ENCODE results near the gene MTCL1. TPM values are rescaled to one million over a fixed set of nuclear protein-coding genes. Genes with fewer than 3 reads are reported as not detected.

The MTCL1 gene
- 48.7 and 50.3 TPM in 2 replicates for total RNA-seq (ENCODE audit: low replicate concordance)
- long read RNA-seq, partial matches to known transcripts: 16 of 21 reads
- long read RNA-seq, other reads (novel, unspliced or antisense): 3 of 21 reads

DNA sequence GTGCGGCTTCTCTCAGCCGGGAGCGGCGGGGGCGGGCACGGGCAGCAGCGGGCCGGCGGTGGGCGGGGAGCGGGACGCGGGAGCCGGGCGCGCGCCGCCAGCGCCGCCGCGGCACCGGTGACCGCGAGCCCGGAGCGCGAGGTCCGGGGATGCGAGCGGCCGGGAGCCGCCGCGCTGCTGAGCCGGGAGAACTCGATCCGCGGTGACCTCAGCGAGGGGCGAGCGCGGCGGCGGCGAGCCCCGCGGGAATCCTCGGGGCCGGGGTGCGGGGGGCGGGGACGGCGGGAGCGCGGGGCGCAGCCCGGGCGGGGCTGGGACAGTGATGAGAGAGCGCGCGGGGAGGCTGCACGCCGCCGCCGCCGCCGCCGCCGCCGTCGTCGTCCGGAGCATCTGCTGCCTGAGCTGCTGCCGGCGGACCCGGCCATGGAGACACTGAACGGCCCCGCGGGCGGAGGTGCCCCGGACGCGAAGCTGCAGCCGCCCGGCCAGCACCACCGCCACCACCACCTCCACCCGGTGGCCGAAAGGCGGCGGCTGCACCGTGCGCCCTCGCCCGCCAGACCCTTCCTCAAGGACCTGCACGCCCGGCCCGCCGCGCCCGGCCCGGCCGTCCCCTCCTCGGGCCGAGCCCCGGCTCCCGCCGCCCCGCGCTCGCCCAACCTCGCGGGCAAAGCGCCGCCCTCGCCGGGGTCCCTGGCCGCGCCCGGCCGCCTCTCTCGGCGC, at the start of gene MTCL1:
TSS of gene MTCL1 (plus strand) at position 319 of the 723 bp plus-strand sequence. CDS start at position 424, 105 bp downstream.
- peaks cover 24% of the 10 kb centered on the region for H3K4me1 Mint-ChIP-seq (ENCODE audit: unreplicated experiment)
- H3K9me3 Mint-ChIP-seq: no peaks in the 10 kb centered on the region
- peak within 1 kb of the TSS; percentile 92 for H3K4me3 Mint-ChIP-seq
- TF ChIP-seq, protein P1, sequence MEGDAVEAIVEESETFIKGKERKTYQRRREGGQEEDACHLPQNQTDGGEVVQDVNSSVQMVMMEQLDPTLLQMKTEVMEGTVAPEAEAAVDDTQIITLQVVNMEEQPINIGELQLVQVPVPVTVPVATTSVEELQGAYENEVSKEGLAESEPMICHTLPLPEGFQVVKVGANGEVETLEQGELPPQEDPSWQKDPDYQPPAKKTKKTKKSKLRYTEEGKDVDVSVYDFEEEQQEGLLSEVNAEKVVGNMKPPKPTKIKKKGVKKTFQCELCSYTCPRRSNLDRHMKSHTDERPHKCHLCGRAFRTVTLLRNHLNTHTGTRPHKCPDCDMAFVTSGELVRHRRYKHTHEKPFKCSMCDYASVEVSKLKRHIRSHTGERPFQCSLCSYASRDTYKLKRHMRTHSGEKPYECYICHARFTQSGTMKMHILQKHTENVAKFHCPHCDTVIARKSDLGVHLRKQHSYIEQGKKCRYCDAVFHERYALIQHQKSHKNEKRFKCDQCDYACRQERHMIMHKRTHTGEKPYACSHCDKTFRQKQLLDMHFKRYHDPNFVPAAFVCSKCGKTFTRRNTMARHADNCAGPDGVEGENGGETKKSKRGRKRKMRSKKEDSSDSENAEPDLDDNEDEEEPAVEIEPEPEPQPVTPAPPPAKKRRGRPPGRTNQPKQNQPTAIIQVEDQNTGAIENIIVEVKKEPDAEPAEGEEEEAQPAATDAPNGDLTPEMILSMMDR (conservative IDR thresholded peaks at IDR 0.05): peak; percentile 17
- peak within 1 kb of the TSS; percentile 84 for H3K27ac Mint-ChIP-seq
- H3K27me3 Mint-ChIP-seq: peaks cover 12% of the 10 kb centered on the region
- no peak for DNase-seq (ENCODE audit: extremely low spot score, unreplicated experiment)
- H3K36me3 Mint-ChIP-seq: peaks cover 16% of the 10 kb centered on the region

DNA sequence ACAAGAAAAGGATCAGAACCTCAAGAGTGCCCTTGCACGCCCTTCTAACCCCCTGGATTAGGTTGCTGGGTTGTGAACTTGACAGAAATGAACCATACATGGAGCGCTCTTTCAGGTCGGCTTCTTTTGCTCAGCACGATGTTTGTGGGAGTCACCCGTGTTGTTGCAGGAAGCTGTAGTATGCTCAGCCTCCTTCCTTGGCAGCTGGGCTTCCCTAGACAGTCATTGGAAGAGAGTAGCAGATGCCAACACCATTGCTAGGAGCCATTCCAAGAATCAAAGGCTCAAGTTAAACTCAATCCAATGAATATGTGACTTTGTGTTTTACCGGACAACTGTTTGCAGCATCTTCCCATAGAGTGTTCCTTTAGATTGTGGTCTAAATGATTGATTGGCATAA, 49.1 kb upstream of the MTCL1 start:
- peaks cover 18% of the 10 kb centered on the region for H3K4me1 Mint-ChIP-seq (ENCODE audit: unreplicated experiment)
- no peaks in the 10 kb centered on the region for H3K9me3 Mint-ChIP-seq
- no peaks in the 10 kb centered on the region for H3K36me3 Mint-ChIP-seq
- H3K27ac Mint-ChIP-seq: no peak overlapping the region
- no peak for DNase-seq (ENCODE audit: extremely low spot score, unreplicated experiment)
- H3K27me3 Mint-ChIP-seq: no peaks in the 10 kb centered on the region
- no peak overlapping the region for H3K4me3 Mint-ChIP-seq
- TF ChIP-seq, protein P1 (conservative IDR thresholded peaks at IDR 0.05): no peak

DNA sequence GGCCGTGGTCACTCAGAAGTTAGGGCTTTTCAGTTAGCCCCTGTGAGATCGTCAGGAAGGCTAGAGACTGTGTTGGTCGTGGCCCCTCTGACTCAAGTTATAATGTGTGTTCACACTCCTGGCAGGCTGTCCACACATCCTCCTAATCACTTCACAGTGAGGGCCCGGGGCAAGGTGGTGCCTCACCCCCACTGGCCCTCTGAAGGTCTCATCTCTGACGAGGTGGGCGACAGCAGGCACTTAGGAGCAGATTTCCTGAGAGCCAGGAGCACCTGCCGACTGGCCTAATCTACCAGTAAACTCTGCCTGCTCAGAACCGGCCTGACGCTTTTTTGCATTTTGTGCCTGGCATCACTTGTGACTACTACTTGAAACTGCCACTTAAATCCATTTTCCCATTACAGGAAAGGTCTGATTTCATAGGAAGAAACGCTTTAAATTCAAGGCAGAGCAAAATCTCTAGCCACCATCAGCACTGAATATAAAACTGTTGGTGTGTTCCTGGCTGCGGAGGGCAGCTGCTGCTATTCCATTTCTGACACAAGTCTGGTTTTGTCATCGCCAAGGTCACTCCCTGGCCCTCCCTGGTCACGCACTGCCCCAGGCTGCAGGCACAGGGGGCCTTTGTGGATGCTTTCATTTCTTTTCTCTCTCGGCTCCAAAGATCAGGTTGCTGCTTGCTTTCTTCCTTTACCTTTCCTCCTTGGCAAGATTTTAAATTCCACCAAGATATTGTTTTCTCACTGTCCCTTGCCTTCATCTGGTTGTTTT, 48.1 kb upstream of the MTCL1 start:
- H3K9me3 Mint-ChIP-seq: no peaks in the 10 kb centered on the region
- H3K4me1 Mint-ChIP-seq (ENCODE audit: unreplicated experiment): peaks cover 26% of the 10 kb centered on the region
- DNase-seq (ENCODE audit: extremely low spot score, unreplicated experiment): no peak
- H3K36me3 Mint-ChIP-seq: no peaks in the 10 kb centered on the region
- H3K4me3 Mint-ChIP-seq: no peak overlapping the region
- H3K27me3 Mint-ChIP-seq: peaks cover 3% of the 10 kb centered on the region
- TF ChIP-seq, protein P1 (conservative IDR thresholded peaks at IDR 0.05): no peak
- H3K27ac Mint-ChIP-seq: no peak overlapping the region

DNA sequence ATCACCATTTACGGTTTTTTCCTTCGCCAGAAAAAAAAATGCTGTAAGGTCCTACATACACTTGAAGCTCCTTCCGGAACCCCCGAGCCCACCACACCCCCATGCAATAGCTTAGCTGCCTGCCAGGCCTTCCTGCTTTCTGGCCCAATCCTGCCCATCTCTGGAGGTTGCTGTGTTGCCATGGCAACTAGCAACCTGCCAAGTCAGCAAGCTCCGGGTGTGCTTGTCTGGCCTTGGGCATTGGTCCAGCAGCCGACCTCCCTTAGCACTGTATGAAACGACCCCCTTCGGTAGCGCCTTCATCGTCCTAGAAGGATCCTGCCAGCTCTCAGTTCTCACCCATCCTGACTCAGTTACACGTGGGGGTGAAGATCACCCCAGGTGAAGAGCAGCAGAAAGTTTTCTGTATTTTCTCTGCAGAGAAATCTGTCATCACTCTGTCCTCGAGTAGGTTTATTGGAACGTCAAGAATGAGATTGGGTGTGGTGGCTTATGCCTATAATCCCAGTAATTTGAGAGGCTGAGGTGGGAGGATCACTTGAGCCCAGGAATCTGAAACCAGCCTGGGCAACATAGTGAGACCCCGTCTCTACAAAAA, 47.4 kb upstream of the MTCL1 start:
- peak overlapping the region; percentile 44 for H3K27ac Mint-ChIP-seq
- DNase-seq (ENCODE audit: extremely low spot score, unreplicated experiment): no peak
- TF ChIP-seq, protein P1 (conservative IDR thresholded peaks at IDR 0.05): no peak
- peaks cover 3% of the 10 kb centered on the region for H3K27me3 Mint-ChIP-seq
- no peaks in the 10 kb centered on the region for H3K36me3 Mint-ChIP-seq
- H3K4me3 Mint-ChIP-seq: no peak overlapping the region
- no peaks in the 10 kb centered on the region for H3K9me3 Mint-ChIP-seq
- peaks cover 28% of the 10 kb centered on the region for H3K4me1 Mint-ChIP-seq (ENCODE audit: unreplicated experiment)

DNA sequence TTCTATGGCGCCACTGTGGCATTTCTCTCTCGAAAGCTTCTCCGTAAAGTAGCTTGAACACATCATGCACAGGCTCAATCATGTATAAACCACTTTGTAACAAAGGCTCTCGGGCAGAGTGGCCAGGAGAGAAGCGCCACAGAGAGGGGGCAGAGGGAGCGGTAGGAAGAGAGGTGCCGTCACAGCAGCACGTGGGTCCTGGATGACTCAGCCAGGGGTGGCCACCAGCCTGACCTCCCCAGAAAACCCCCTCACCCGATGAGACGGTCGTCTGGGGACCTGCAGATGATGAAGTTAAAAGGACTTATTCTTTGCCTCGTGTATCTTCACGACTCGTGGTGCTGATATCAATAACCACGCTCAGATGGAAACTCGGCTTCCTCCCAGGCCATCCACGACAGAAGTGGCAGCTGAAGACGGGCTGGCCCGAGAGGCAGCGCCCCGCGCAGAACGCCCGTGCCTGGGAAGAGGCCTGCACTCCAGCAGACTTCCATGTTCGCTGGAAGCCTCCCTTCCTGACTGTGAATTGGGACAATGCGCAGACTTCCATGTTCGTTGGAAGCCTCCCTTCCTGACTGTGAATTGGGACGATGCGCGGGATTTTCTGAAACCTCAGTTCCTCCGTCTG, 46.4 kb upstream of the MTCL1 start:
- H3K27ac Mint-ChIP-seq: peak overlapping the region; percentile 55
- H3K4me1 Mint-ChIP-seq (ENCODE audit: unreplicated experiment): peaks cover 30% of the 10 kb centered on the region
- DNase-seq (ENCODE audit: extremely low spot score, unreplicated experiment): no peak

More for the DNA sequence above, 46.4 kb upstream of the MTCL1 start:
- H3K36me3 Mint-ChIP-seq: no peaks in the 10 kb centered on the region
- H3K27me3 Mint-ChIP-seq: peaks cover 3% of the 10 kb centered on the region
- TF ChIP-seq, protein P1 (conservative IDR thresholded peaks at IDR 0.05): no peak
- no peaks in the 10 kb centered on the region for H3K9me3 Mint-ChIP-seq
- H3K4me3 Mint-ChIP-seq: no peak overlapping the region
